HEK293T (cell line): ENCODE data around the gene SFSWAP.

Experiments
- CTCF ChIA-PET: fragments of 350-600 bp; formaldehyde crosslinking; extraction: SDS; loops from one replicate; lab custom pipeline; 2021; ENCODE audit warnings: antibody characterized with exemption, inconsistent platforms; lab: Yijun Ruan, JAX
- POLR2A ChIA-PET: fragments of 350-600 bp; formaldehyde crosslinking; extraction: SDS; loops from one replicate; lab custom pipeline; 2020; ENCODE audit warnings: antibody characterized with exemption, inconsistent platforms; lab: Yijun Ruan, JAX
- DNase-seq: peaks from one replicate; pipeline ENCODE4 v3.0.0; 2012; ENCODE audit warnings: mixed read lengths; ENCODE audit errors: extremely low spot score
- ARNT ChIP-seq: fragments of 450-650 bp; IDR thresholded peaks from 2 replicates; pipeline ENCODE4 v1.6.1; 2017; ENCODE audit warnings: mild to moderate bottlenecking
- BHLHE40 ChIP-seq: fragments of 450-650 bp; IDR thresholded peaks from 2 replicates; pipeline ENCODE4 v1.6.1; 2016; ENCODE audit warnings: mild to moderate bottlenecking, moderate library complexity, borderline replicate concordance
- CTBP1 ChIP-seq: fragments of 450-650 bp; IDR thresholded peaks from 2 replicates; pipeline ENCODE4 v1.6.1; 2016; ENCODE audit warnings: borderline replicate concordance
- ELF4 ChIP-seq: fragments of 450-650 bp; IDR thresholded peaks from 2 replicates; pipeline ENCODE4 v1.6.1; 2017; ENCODE audit warnings: antibody characterized with exemption
- FOXA1 ChIP-seq: fragments of 450-650 bp; IDR thresholded peaks from 2 replicates; pipeline ENCODE4 v1.6.1; 2016; ENCODE audit warnings: mild to moderate bottlenecking
- FOXK2 ChIP-seq: fragments of 450-650 bp; IDR thresholded peaks from 2 replicates; pipeline ENCODE4 v1.6.1; 2016; ENCODE audit warnings: mild to moderate bottlenecking
- FOXM1 ChIP-seq: fragments of 450-650 bp; IDR thresholded peaks from 2 replicates; pipeline ENCODE4 v1.6.1; 2017; ENCODE audit warnings: mild to moderate bottlenecking, borderline replicate concordance
- HDGF ChIP-seq: fragments of 450-650 bp; IDR thresholded peaks from 2 replicates; pipeline ENCODE4 v1.6.1; 2017; ENCODE audit warnings: antibody characterized with exemption, borderline replicate concordance
- L3MBTL2 ChIP-seq: fragments of 450-650 bp; conservative IDR thresholded peaks from 2 replicates; pipeline ENCODE4 v1.6.1; 2016; ENCODE audit warnings: mild to moderate bottlenecking
- LEF1 ChIP-seq: fragments of 450-650 bp; IDR thresholded peaks from 2 replicates; pipeline ENCODE4 v1.6.1; 2017; ENCODE audit warnings: mild to moderate bottlenecking, borderline replicate concordance
- NFRKB ChIP-seq: fragments of 450-650 bp; IDR thresholded peaks from 2 replicates; pipeline ENCODE4 v1.6.1; 2016; ENCODE audit warnings: mild to moderate bottlenecking, moderate library complexity
- PKNOX1 ChIP-seq: fragments of 450-650 bp; IDR thresholded peaks from 2 replicates; pipeline ENCODE4 v1.6.1; 2016
- SP1 ChIP-seq: fragments of 450-650 bp; IDR thresholded peaks from 2 replicates; pipeline ENCODE4 v1.6.1; 2017
- SUZ12 ChIP-seq: fragments of 450-650 bp; IDR thresholded peaks from 2 replicates; pipeline ENCODE4 v1.6.1; 2016; ENCODE audit warnings: mild to moderate bottlenecking
- TARDBP ChIP-seq: fragments of 450-650 bp; IDR thresholded peaks from 2 replicates; pipeline ENCODE4 v1.6.1; 2016
- ZNF384 ChIP-seq: fragments of 450-650 bp; IDR thresholded peaks from 2 replicates; pipeline ENCODE4 v1.6.1; 2016

SFSWAP gene

GRCh38 chr12:131765961-131766360 lies 55.1 kb downstream of the SFSWAP start:
- no peak for DNase-seq
- POLR2A ChIA-PET = no interaction called here
- TF ChIP-seq ZNF384 = no peak
- no peak for TF ChIP-seq FOXM1
- TF ChIP-seq PKNOX1 = no peak
- no peak for TF ChIP-seq HDGF
- TF ChIP-seq L3MBTL2 = no peak
- TF ChIP-seq ARNT = no peak
- TF ChIP-seq LEF1 = no peak
- TF ChIP-seq NFRKB = no peak
- no peak for TF ChIP-seq FOXA1
- TF ChIP-seq FOXK2 = no peak
- no peak for TF ChIP-seq BHLHE40
- TF ChIP-seq CTBP1 = no peak
- no peak for TF ChIP-seq SP1
- TF ChIP-seq TARDBP = no peak
- TF ChIP-seq SUZ12 = no peak
- TF ChIP-seq ELF4 = no peak
- CTCF ChIA-PET = interaction anchor here (0.6 kb wide), 1 partner anchor 27 kb away, joined by 3 read pairs; no protein-coding TSS in a partner anchor

- ChIA-PET POLR2A (no interaction called here), CTCF (interaction anchor here (0.6 kb wide), 1 partner anchor 27 kb away, joined by 3 read pairs; no protein-coding TSS in a partner anchor)
- no peak for DNase-seq
- no peak for TF ChIP-seq ZNF384
- TF ChIP-seq SP1 = no peak
- no peak for TF ChIP-seq BHLHE40
- no peak for TF ChIP-seq TARDBP
Measured at GRCh38 chr12:131766382-131767107, 55.7 kb downstream of the SFSWAP start.

GRCh38 chr12:131770120-131770519 lies 59.2 kb downstream of the SFSWAP start:
- CTCF ChIA-PET = no interaction called here
- no peak for DNase-seq

GRCh38 chr12:131771965-131772364 lies 61.1 kb downstream of the SFSWAP start:
- ChIA-PET POLR2A (no interaction called here), CTCF (no interaction called here)
- TF ChIP-seq L3MBTL2 = no peak
- TF ChIP-seq ELF4 = no peak
- no peak for TF ChIP-seq CTBP1
- TF ChIP-seq FOXA1 = no peak
- no peak for TF ChIP-seq TARDBP
- no peak for TF ChIP-seq PKNOX1
- no peak for TF ChIP-seq NFRKB
- TF ChIP-seq FOXK2 = no peak
- no peak for TF ChIP-seq BHLHE40
- no peak for TF ChIP-seq ZNF384
- no peak for TF ChIP-seq ARNT
- no peak for TF ChIP-seq HDGF
- TF ChIP-seq FOXM1 = no peak
- TF ChIP-seq LEF1 = no peak
- TF ChIP-seq SUZ12 = no peak
- no peak for DNase-seq

More at GRCh38 chr12:131770120-131770519, 59.2 kb downstream of the SFSWAP start:
- POLR2A ChIA-PET = no interaction called here
- TF ChIP-seq SUZ12 = no peak
- TF ChIP-seq FOXM1 = no peak
- no peak for TF ChIP-seq SP1
- TF ChIP-seq TARDBP = no peak
- TF ChIP-seq ZNF384 = no peak
- TF ChIP-seq FOXK2 = no peak
- no peak for TF ChIP-seq CTBP1
- no peak for TF ChIP-seq LEF1
- no peak for TF ChIP-seq L3MBTL2
- no peak for TF ChIP-seq PKNOX1

- no peak for TF ChIP-seq ARNT
- no peak for TF ChIP-seq PKNOX1
- TF ChIP-seq HDGF = no peak
- TF ChIP-seq NFRKB = no peak
- TF ChIP-seq SP1 = no peak
- TF ChIP-seq L3MBTL2 = no peak
- TF ChIP-seq SUZ12 = no peak
- no peak for TF ChIP-seq FOXA1
- no peak for TF ChIP-seq ELF4
- POLR2A ChIA-PET = no interaction called here
Measured at GRCh38 chr12:131773582-131774221, 62.8 kb downstream of the SFSWAP start.

More at GRCh38 chr12:131773582-131774221, 62.8 kb downstream of the SFSWAP start:
- CTCF ChIA-PET = no interaction called here
- no peak for DNase-seq
